Measurements from ENCODE around the gene CACNA1H. TPM values are rescaled to one million over a fixed set of nuclear protein-coding genes. Genes with fewer than 3 reads are reported as not detected.
A peak's percentile ranks its signal among the peaks of the same experiment; 100 is the strongest.

CACNA1H gene
- total and polyA plus RNA-seq, 2 of the 4 experiments (the other 2 are of a cell fraction) = 1.6 to 5.8 TPM

DNA sequence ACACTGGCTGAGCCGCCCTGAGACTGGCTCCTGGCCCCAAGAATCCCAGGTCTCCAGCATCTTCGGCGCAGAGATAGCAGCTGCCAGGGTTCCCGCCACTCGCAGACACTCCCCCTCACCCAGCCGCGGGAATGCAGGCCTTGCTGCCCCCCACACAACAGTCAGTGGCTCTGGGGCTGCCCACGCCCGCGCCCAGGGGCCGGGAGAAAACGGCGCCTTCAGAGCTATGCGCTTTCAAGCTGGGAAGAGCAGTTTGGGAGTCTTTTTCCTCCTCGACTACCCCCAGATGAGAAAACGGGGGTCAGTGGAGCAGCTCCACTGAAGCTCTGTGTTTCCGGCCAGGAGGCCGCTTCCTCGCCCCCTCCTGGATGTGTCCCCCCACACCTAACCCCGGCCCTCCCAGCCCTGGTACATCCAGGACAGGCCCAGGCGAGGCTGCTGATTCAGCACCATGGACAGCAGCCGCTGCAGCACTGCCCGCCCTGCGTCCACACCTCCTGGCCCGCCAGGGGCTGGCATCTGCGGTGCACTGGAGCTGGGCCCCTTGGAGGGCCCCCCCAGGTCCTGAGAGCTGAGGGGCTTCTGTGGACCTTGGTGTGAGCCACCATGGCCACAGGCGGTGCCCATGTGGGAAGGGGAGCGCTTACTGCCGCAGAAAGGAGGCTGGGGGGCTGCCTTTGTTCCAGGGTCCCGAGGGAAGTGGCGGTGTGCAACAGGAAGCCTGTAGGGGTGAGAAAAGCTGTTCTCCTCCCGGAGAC is 35.7 kb downstream of the CACNA1H start:
- TF ChIP-seq MXI1 (IDR thresholded peaks at IDR 0.05; ENCODE audit: borderline replicate concordance, low read depth, low read length) (peak; percentile 86; the same call in 1 of the 2 replicates), MAFK (IDR thresholded peaks at IDR 0.05; ENCODE audit: low read depth, low read length) (peak; percentile 19; the same call in 1 of the 2 replicates), RCOR1 (IDR thresholded peaks at IDR 0.05; ENCODE audit: insufficient replicate concordance, low read length) (peak; percentile 54)
- TF ChIP-seq, protein P1, sequence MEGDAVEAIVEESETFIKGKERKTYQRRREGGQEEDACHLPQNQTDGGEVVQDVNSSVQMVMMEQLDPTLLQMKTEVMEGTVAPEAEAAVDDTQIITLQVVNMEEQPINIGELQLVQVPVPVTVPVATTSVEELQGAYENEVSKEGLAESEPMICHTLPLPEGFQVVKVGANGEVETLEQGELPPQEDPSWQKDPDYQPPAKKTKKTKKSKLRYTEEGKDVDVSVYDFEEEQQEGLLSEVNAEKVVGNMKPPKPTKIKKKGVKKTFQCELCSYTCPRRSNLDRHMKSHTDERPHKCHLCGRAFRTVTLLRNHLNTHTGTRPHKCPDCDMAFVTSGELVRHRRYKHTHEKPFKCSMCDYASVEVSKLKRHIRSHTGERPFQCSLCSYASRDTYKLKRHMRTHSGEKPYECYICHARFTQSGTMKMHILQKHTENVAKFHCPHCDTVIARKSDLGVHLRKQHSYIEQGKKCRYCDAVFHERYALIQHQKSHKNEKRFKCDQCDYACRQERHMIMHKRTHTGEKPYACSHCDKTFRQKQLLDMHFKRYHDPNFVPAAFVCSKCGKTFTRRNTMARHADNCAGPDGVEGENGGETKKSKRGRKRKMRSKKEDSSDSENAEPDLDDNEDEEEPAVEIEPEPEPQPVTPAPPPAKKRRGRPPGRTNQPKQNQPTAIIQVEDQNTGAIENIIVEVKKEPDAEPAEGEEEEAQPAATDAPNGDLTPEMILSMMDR (conservative IDR thresholded peaks at IDR 0.05; ENCODE audit: low read depth, low read length) = no peak
- no peak overlapping the region for H4K91ac ChIP-seq (ENCODE audit: insufficient read depth, low read depth, low read length)
- H3K4me1 ChIP-seq (ENCODE audit: control insufficient read depth, insufficient read depth, low read length) = peaks cover under 1% of the 10 kb centered on the region; the same call in 1 of the 2 replicates
- no peak overlapping the region for H3K9ac ChIP-seq (ENCODE audit: low read depth, low read length)
- H3K79me1 ChIP-seq (ENCODE audit: low read depth in 1 of 2, low read length in 2 of 2) = no peaks in the 10 kb centered on the region
- DNase-seq (peak; percentile 30), ATAC-seq (ENCODE audit: low read depth) (peak; percentile 95)
- no peaks in the 10 kb centered on the region; the same call in 1 of the 2 replicates for H3K27me3 ChIP-seq (ENCODE audit: control insufficient read depth, insufficient read depth, low read length)
- dilution Hi-C loops (cut with HindIII; ENCODE audit: low sequenced_read_pairs, unreplicated experiment) = no loop called here
- H2AFZ ChIP-seq (replicated peaks; ENCODE audit: low read length, poor library complexity) = no peak overlapping the region
- H2BK5ac ChIP-seq (ENCODE audit: low read depth, low read length, poor library complexity, severe bottlenecking) = no peak overlapping the region
- no peak overlapping the region for H4K8ac ChIP-seq (ENCODE audit: low read depth in 2 of 2, low read length in 2 of 2)
- H3K27ac ChIP-seq (ENCODE audit: insufficient read depth, low read length) = no peak overlapping the region
- in situ Hi-C loops (cut with MboI; ENCODE audit: low sequenced_read_pairs) = no loop called here
- no peak overlapping the region for H3K56ac ChIP-seq (ENCODE audit: extremely low read depth, insufficient read depth, low read length)
- no peak overlapping the region for H3K4me2 ChIP-seq (ENCODE audit: low read depth, low read length)
- no peak overlapping the region for H2AK5ac ChIP-seq (ENCODE audit: low read depth, low read length)
- H3K9me1 ChIP-seq (ENCODE audit: insufficient read depth, low read length) = no peaks in the 10 kb centered on the region
- no peak overlapping the region for H2BK120ac ChIP-seq (ENCODE audit: low read depth, low read length)
- H3K4me3 ChIP-seq (ENCODE audit: insufficient read depth, low read depth, low read length) = no peak overlapping the region
- H2BK15ac ChIP-seq (ENCODE audit: low read depth, low read length) = no peak overlapping the region
- BruUV-seq (replicated peaks) = no TSS peak
- no peaks in the 10 kb centered on the region for H3K9me3 ChIP-seq (ENCODE audit: control insufficient read depth, insufficient read depth, low read length)
- H3K4ac ChIP-seq (ENCODE audit: low read depth, low read length) = no peak overlapping the region
- intact Hi-C loops (cut with micrococcal nuclease) = no loop called here
- no peaks in the 10 kb centered on the region for H3K36me3 ChIP-seq (ENCODE audit: control insufficient read depth, insufficient read depth, low read length)
- H3K14ac ChIP-seq (replicated peaks; ENCODE audit: low read depth, low read length) = no peak overlapping the region
- peak overlapping the region; percentile 55 for H2AK9ac ChIP-seq (replicated peaks; ENCODE audit: low read depth, low read length, poor library complexity)
- 0% methylated on average over 2 of the region's 32 CpGs; no CpG with 5 or more reads in 1 of the 2 experiments for WGBS, 2 experiments (ENCODE audit: extremely low coverage in 2 of 2, insufficient read length in 1 of 2)
- no peak overlapping the region for H4K5ac ChIP-seq (ENCODE audit: low read depth, low read length)
- ChIA-PET CTCF (no interaction called here), POLR2A (ENCODE audit: unreplicated experiment) (no interaction called here)
- H4K20me1 ChIP-seq (ENCODE audit: insufficient read depth, low read length) = peaks cover 10% of the 10 kb centered on the region; the same call in 1 of the 2 replicates
- no peak overlapping the region for H3K18ac ChIP-seq (ENCODE audit: low read depth, low read length)
- H2BK20ac ChIP-seq (ENCODE audit: low read depth, low read length) = no peak overlapping the region
- no peak overlapping the region for H3K23ac ChIP-seq (ENCODE audit: low read depth, low read length)
